Measurements from ENCODE around the gene PBXIP1. TPM values are rescaled to one million over a fixed set of nuclear protein-coding genes. Genes with fewer than 3 reads are reported as not detected.

Gene PBXIP1
- total and polyA plus RNA-seq, 2 of the 13 experiments (the other 11 are each of a cell fraction or from before 2014, with no cell fraction given) = 16.3 to 31.9 TPM

- ATAC-seq = no peak; the same call in 2 of the 3 replicates
- H3K27me3 ChIP-seq (ENCODE audit: control insufficient read depth in 1 of 2, insufficient read depth in 2 of 2, low read length in 2 of 2) = no peaks in the 10 kb centered on the region; a peak in 1 of 5 replicates
- intact Hi-C loops (cut with micrococcal nuclease; ENCODE audit: unreplicated experiment) (loop anchor here (5.0 kb wide), 1 partner anchor 445 kb away; the partner anchor contains the start of gene UBE2Q1), in situ Hi-C loops (cut with HindIII; ENCODE audit: extremely low pct_ligation_motif_present, low pct_unique_long_range_greater_than_20kb) (no loop called here)
- no peak within 1 kb of the TSS for H2AFZ ChIP-seq (ENCODE audit: low read length)
- peaks cover 33% of the 10 kb centered on the region for H3K79me2 ChIP-seq (ENCODE audit: insufficient read depth, low read length)
- H3K9ac ChIP-seq (ENCODE audit: insufficient read depth, low read depth, low read length) = peak within 1 kb of the TSS; percentile 95
- peaks cover 4% of the 10 kb centered on the region; the same call in 1 of the 2 replicates for H4K20me1 ChIP-seq (ENCODE audit: insufficient read depth, low read length)
- no TSS peak for BruUV-seq (replicated peaks)
- POLR2A ChIA-PET = interaction anchor here (0.7 to 6.7 kb wide), 8 partner anchors 11 to 443 kb away, joined by 3 to 90 read pairs (median 6); partner anchors contain the start of genes PMVK and SLC50A1
- peak within 1 kb of the TSS; percentile 86 to 98 (median 98) for H3K4me3 ChIP-seq (replicated peaks in 1 of 3; ENCODE audit: insufficient read depth in 1 of 3, low read depth in 2 of 3, low read length in 3 of 3)
- CTCF ChIA-PET (ENCODE audit: low intra/inter-chr PET ratio, low total read pairs) = interaction anchor here (1.8 to 6.8 kb wide), 2 partner anchors 15 to 81 kb away, joined by 4 to 54 read pairs; no protein-coding TSS in a partner anchor
- no peak for DNase-seq (ENCODE audit: low spot score)
- WGBS (ENCODE audit: low lambda C conversion rate) = under 1% methylated on average over 19 of the region's 35 CpGs
- no peak for FAIRE-seq
- no peaks in the 10 kb centered on the region; a peak in 1 of 5 replicates for H3K36me3 ChIP-seq (replicated peaks in 1 of 2; ENCODE audit: control insufficient read depth in 1 of 2, insufficient read depth in 2 of 2, low read length in 2 of 2)
- H3K4me2 ChIP-seq (ENCODE audit: low read depth, low read length) = peak within 1 kb of the TSS; percentile 100
- peaks cover 51% of the 10 kb centered on the region for H3K4me1 ChIP-seq (ENCODE audit: insufficient read depth, low read length)
- peak within 1 kb of the TSS; percentile 97 for H3K27ac ChIP-seq (ENCODE audit: extremely low read length, insufficient read depth, low read length)
- H3K9me3 ChIP-seq (ENCODE audit: low read length) = no peaks in the 10 kb centered on the region
- 0 out of 2 replicates have a peak, but pooled peaks have one; percentile 21 for TF ChIP-seq ZBTB7A (CRISPR knock-in tag; IDR thresholded peaks at IDR 0.05)
- TF ChIP-seq SRF (IDR thresholded peaks at IDR 0.05; ENCODE audit: low read depth, low read length) = 0 out of 2 replicates have a peak, but pooled peaks have one; percentile 18
- peak; percentile 43; the same call in 1 of the 2 replicates for TF ChIP-seq SIN3A (IDR thresholded peaks at IDR 0.05; ENCODE audit: borderline replicate concordance, low read depth, low read length)
- peak; percentile 2; the same call in 1 of the 2 replicates for TF ChIP-seq ZNF235 (CRISPR knock-in tag; IDR thresholded peaks at IDR 0.05; ENCODE audit: borderline replicate concordance)
- TF ChIP-seq KDM5B (CRISPR knock-in tag; IDR thresholded peaks at IDR 0.05; ENCODE audit: borderline replicate concordance) = 0 out of 2 replicates have a peak, but pooled peaks have one; percentile 38
- TF ChIP-seq POLR2A (IDR thresholded peaks at IDR 0.05; ENCODE audit: insufficient read depth in 1 of 2, low read depth in 2 of 2, low read length in 2 of 2) = peak in 1 of 2 experiments; percentile 25; a peak in 1 of 4 replicates
- peak; percentile 27; the same call in 1 of the 2 replicates for TF ChIP-seq ZNF572 (CRISPR knock-in tag; IDR thresholded peaks at IDR 0.05)
- TF ChIP-seq ZBTB26 (CRISPR knock-in tag; IDR thresholded peaks at IDR 0.05; ENCODE audit: borderline replicate concordance) = no peak
- TF ChIP-seq ZEB1 (IDR thresholded peaks at IDR 0.05; ENCODE audit: insufficient replicate concordance, low read depth) = peak; percentile 69
- TF ChIP-seq ZSCAN30 (CRISPR knock-in tag; IDR thresholded peaks at IDR 0.05) = 0 out of 2 replicates have a peak, but pooled peaks have one; percentile 2
- 0 out of 2 replicates have a peak, but pooled peaks have one; percentile 21 for TF ChIP-seq UBTF (CRISPR knock-in tag; IDR thresholded peaks at IDR 0.05)
- peak; percentile 64 for TF ChIP-seq ZFY (CRISPR knock-in tag; IDR thresholded peaks at IDR 0.05)
- TF ChIP-seq ZFP41 (CRISPR knock-in tag; IDR thresholded peaks at IDR 0.05; ENCODE audit: borderline replicate concordance) = no peak
- TF ChIP-seq ZNF740 (CRISPR knock-in tag; IDR thresholded peaks at IDR 0.05) = peak; percentile 27
- peak; percentile 56; the same call in 1 of the 2 replicates for TF ChIP-seq ZNF441 (CRISPR knock-in tag; IDR thresholded peaks at IDR 0.05; ENCODE audit: borderline replicate concordance)
- no peak for TF ChIP-seq LCORL (IDR thresholded peaks at IDR 0.05)
- 0 out of 2 replicates have a peak, but pooled peaks have one; percentile 0 for TF ChIP-seq LCORL (CRISPR knock-in tag; IDR thresholded peaks at IDR 0.05)
- TF ChIP-seq RBFOX2 (IDR thresholded peaks at IDR 0.05; ENCODE audit: low read depth, low read length) = peak; percentile 41; the same call in 1 of the 2 replicates
- TF ChIP-seq SAP130 (CRISPR knock-in tag; IDR thresholded peaks at IDR 0.05; ENCODE audit: low read depth) = 0 out of 2 replicates have a peak, but pooled peaks have one; percentile 32
- TF ChIP-seq ZNF382 (CRISPR knock-in tag; IDR thresholded peaks at IDR 0.05; ENCODE audit: borderline replicate concordance) = no peak
Measured at GRCh38 chr1:155002464-155003226, 46.7 kb upstream of the PBXIP1 start, which contains the start of gene ZBTB7B. TSS of gene ZBTB7B (plus strand) at chr1:155002802. CDS start at chr1:155014661, 11,859 bp downstream.
